Hippocampal formation (tissue), 2 donors: Measurements from ENCODE around the gene MAPK14.

Experiments used
- DNase-seq, 2 donors: peaks; one replicate each; lab custom pipeline; 2025; lab: John Stamatoyannopoulos, UW

MAPK14 gene

DNA sequence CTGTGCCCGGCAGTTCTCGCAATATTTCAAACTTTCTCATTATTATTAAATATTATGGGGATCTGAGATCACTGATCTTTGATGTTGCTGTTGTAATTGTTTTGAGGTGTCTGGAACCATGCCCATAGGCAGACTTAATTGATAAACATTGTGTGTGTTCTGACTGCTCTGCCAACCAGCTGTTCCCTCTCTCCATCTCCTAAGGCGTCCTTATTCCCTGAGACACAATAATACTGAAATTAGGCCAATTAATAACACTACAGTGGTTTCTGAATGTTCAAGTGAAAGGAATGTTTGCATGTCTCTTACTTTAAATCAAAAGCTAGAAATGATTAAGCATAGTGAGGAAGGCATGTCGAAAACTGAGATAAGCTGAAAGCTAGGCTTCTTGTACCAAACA is 7.6 kb downstream of the MAPK14 start:
- no peak for DNase-seq

- no peak for DNase-seq
Observed at GRCh38 chr6:36038120-36038876, 10.7 kb downstream of the MAPK14 start.

GRCh38 chr6:36039112-36039511 is 11.5 kb downstream of the MAPK14 start:
- no peak for DNase-seq

DNA sequence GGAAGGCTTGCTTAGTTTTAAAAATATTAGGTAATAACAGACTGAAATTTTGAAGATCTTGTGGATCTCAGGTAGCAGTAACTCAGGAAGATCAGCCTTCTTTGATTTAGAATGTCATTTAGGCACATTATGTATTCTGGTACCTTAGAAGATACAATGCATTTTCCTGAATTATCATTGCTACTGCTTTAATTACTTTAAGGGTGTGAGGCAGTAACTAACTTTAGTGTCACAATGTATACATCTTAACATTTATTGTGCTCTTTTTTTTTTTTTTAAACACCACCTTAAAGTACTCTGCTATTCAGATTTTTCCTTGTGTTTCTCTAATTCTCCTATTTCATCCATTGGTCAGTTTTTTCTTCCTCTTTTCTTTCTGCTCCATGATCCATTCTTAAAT is 13.3 kb downstream of the MAPK14 start:
- no peak for DNase-seq

GRCh38 chr6:36042618-36043260 is 15.1 kb downstream of the MAPK14 start:
- no peak for DNase-seq

DNA sequence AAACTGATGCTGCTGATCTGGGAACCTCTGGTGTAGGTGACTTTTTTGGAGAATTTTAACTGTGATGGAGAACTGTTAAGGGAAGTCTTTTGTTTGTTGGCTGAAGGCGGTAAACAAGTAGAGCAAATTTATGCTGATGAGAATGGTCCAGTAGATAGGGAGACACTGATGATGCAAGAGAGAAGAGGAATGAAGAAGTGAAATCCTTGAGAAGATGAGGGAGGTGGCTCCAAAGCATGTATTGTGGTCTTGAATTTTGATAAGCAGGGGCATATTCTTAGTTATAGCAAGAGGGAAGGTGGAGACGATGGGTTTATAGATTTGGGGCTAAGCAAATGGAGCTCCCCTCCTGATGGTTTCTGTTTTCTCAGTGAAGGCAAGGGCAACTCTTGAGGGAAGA is 22.0 kb downstream of the MAPK14 start:
- no peak for DNase-seq

- no peak for DNase-seq
Observed at GRCh38 chr6:36050305-36050704, 22.7 kb downstream of the MAPK14 start.

DNA sequence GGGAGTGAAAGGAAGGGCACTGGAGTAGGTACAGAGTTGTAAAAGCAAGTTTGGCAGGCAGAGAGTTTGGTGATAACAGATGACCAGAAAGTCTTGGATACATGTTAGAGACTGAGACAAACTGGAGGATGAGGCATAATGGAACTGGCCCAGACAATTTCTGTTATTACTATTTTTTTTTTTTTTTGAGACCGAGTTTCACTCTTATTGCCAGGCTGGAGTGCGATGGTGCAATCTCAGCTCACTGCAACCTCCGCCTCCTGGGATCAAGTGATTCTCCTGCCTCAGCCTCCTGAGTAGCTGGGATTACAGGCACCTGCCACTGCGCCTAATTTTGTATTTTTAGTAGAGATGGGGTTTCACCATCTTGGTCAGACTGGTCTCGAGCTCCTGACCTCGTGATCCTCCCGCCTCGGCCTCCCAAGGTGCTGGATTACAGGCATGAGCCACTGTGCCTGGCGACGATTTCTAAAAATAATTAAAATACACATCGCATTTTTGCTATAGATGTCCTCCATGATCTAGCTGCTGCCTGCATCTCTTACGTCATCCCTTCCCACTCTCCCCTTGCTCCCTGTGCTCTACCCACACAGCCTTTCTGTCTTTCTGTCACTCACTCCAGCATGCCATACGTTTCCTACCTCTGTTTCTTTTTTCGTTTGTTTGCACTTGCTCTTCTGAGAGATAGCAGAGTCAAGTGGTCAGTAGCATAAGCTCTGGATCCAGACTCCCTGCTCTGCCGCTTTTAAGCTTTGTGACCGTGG is 23.5 kb downstream of the MAPK14 start:
- DNase-seq: no peak

DNA sequence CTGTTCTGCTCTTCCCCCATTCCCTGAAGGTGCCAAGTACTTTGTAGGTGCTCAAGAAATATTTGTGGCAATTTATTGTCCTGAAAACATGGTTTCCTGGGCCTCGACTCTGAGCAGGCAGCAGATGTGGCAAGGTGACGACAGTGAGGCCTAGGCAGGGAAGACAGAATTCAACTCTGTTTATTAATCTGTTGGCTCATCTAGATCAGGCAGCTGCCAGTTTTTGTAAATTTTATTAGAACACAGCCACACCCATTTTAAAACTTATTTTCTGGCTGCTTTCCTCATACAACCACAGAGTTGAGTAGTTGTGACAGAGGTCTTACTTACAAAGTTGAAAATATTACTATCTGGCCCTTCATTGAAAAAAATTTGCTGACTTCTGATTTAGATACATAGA is 24.5 kb downstream of the MAPK14 start:
- DNase-seq: no peak

GRCh38 chr6:36053878-36054277 is 26.3 kb downstream of the MAPK14 start:
- no peak for DNase-seq

DNA sequence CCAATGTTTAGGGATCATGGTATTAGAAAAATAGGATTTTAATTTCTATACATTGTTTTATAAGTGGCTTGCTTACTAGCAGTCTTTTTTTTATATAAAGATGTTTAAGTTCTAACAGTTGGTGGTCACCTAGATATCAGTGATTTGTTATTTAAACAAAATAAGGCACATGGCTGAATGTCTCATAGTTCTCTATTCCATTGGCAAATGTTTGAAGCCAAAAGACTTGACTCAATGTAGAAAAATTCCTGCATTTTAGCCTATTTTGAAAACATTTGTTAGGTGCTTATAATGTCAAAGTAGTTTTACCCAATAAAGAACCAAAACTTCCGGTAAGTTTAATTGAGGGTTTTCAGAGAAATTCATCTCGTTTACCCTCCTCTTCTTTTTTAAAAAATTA is 26.8 kb downstream of the MAPK14 start:
- DNase-seq: no peak

GRCh38 chr6:36054956-36055355 is 27.3 kb downstream of the MAPK14 start:
- no peak for DNase-seq

GRCh38 chr6:36056178-36056577 is 28.6 kb downstream of the MAPK14 start:
- no peak for DNase-seq

DNA sequence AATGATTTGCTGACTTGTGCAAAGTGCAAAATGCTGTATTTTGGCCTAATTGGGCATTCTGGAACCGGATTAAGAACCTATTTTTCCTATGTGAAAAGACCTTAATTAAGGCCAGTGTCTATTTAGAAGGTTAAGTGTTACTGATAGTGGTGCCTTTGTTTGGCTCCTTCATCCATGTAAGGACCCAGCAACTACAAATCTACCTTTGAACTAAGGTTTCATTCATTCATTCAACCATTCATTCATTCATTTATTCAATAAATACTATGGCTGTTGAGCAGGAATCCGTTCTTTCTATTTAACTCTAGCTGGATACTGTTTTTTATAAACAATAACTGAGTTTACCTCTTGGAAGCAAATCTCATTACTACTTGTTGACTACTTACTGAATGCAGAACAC is 33.6 kb downstream of the MAPK14 start:
- no peak for DNase-seq

- no peak for DNase-seq
Observed at GRCh38 chr6:36062247-36062646, 34.6 kb downstream of the MAPK14 start.

DNA sequence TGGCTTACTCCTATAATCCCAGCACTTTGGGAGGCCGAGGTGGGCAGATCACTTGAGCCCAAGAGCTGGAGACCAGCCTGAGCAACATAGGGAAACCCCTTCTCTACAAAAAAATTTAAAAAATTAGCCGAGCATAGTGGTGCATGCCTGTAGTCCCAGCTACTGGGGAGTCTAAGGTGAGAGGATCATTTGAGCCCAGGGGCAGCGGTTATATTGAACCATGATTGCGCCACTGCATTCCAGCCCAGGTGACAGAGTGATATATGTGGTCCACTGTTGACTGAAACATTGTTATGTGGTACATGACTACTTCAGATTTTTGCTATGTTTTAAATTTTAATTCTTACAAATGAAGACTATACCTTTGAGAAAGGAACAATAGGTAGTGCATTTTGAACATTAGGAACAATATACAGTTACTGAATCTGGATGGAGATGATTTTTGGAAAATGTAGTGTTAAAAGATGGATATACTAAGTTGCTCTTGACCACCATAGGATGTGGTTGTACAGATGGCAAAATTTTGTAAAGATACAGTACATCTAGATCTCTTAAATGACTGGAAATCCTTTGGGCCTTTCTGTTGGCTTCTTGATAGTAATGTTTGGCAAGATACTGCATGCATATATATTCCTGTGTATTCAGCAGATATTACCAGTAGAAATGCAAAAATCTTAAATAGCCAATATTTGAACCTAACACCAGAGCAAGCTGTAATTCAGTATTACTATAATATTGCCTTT is 35.9 kb downstream of the MAPK14 start:
- DNase-seq: no peak

GRCh38 chr6:36064770-36065396 is 37.3 kb downstream of the MAPK14 start:
- no peak for DNase-seq

- DNase-seq: no peak
Observed at GRCh38 chr6:36065916-36066315, 38.3 kb downstream of the MAPK14 start.

- no peak for DNase-seq
Observed at GRCh38 chr6:36066817-36067216, 39.2 kb downstream of the MAPK14 start.

- no peak for DNase-seq
Observed at GRCh38 chr6:36067374-36068011, 39.9 kb downstream of the MAPK14 start.

DNA sequence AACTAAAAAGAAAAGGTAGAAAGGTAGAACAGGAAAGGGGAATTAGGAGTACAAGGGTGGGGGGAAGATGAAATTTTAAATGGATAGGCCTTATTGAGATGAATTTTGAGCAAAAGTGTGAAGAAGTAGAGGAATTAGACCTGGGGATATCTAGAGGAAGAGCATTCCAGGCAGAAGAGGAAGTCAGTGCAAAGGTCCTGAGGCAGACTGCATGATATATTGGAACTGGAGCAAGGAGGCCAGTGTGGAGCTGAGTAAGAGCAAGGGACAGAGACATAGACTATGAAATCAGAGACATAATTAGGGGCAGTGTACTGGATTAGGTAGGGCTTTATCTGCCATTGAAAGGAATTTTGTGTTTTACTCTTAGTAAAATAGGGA is 40.4 kb downstream of the MAPK14 start:
- DNase-seq: no peak
